ENCODE data around the gene CARF.
"Not testable (repeated sequence)": the region's sequence is repeated elsewhere in the genome, so short reads cannot be mapped to it uniquely, and the experiment has no call there.

CARF gene

GRCh38 chr2:202938960-202939359 lies 26.9 kb downstream of the CARF start:
- DNase-seq (ENCODE audit: low read depth), result no peak

GRCh38 chr2:202941771-202942170 lies 29.7 kb downstream of the CARF start:
- DNase-seq (ENCODE audit: low read depth), result no peak

- DNase-seq (ENCODE audit: low read depth), result no peak
Measured at GRCh38 chr2:202944408-202944807, 32.3 kb downstream of the CARF start.

GRCh38 chr2:202944816-202945215 lies 32.7 kb downstream of the CARF start:
- no peak for DNase-seq (ENCODE audit: low read depth)

GRCh38 chr2:202945497-202945896 lies 33.4 kb downstream of the CARF start:
- DNase-seq (ENCODE audit: low read depth), result no peak

GRCh38 chr2:202949333-202949732 lies 37.3 kb downstream of the CARF start:
- DNase-seq (ENCODE audit: low read depth), result not testable (repeated sequence)

- DNase-seq (ENCODE audit: low read depth), result no peak
Measured at GRCh38 chr2:202950592-202950991, 38.5 kb downstream of the CARF start.

GRCh38 chr2:202960524-202960923 lies 48.4 kb downstream of the CARF start:
- no peak for DNase-seq (ENCODE audit: low read depth)

GRCh38 chr2:202963712-202964111 lies 51.6 kb downstream of the CARF start:
- no peak for DNase-seq (ENCODE audit: low read depth)

- DNase-seq (ENCODE audit: low read depth), result peak; percentile 6
Measured at GRCh38 chr2:202965810-202966460, 53.9 kb downstream of the CARF start.

GRCh38 chr2:202969404-202969803 lies 57.3 kb downstream of the CARF start:
- DNase-seq (ENCODE audit: low read depth), result not testable (repeated sequence)

GRCh38 chr2:202976809-202977208 lies 64.7 kb downstream of the CARF start:
- DNase-seq (ENCODE audit: low read depth), result no peak

- no peak for DNase-seq (ENCODE audit: low read depth)
Measured at GRCh38 chr2:202982779-202983491, 70.9 kb downstream of the CARF start.

- DNase-seq (ENCODE audit: low read depth), result no peak
Measured at GRCh38 chr2:202989749-202990148, 77.7 kb downstream of the CARF start.

- DNase-seq (ENCODE audit: low read depth), result no peak
Measured at GRCh38 chr2:202990501-202990900, 78.4 kb downstream of the CARF start.

- DNase-seq (ENCODE audit: low read depth), result not testable (repeated sequence)
Measured at GRCh38 chr2:202997113-202997512, 85.0 kb downstream of the CARF start.

- no peak for DNase-seq (ENCODE audit: low read depth)
Measured at GRCh38 chr2:203002054-203002821, 90.2 kb downstream of the CARF start.

- DNase-seq (ENCODE audit: low read depth), result no peak
Measured at GRCh38 chr2:203003716-203004115, 91.6 kb downstream of the CARF start.

- peak; percentile 95 for DNase-seq (ENCODE audit: low read depth)
Measured at GRCh38 chr2:203014456-203015199, 102.6 kb downstream of the CARF start, which contains the start of gene NBEAL1. NBEAL1 (plus strand) TSS chr2:203014875; CDS start chr2:203016385, 1,510 bp downstream.

- DNase-seq (ENCODE audit: low read depth), result no peak
Measured at GRCh38 chr2:203016716-203017115, 104.6 kb downstream of the CARF start.

- DNase-seq (ENCODE audit: low read depth), result no peak
Measured at GRCh38 chr2:203018181-203018580, 106.1 kb downstream of the CARF start.

- no peak for DNase-seq (ENCODE audit: low read depth)
Measured at GRCh38 chr2:203019142-203019541, 107.1 kb downstream of the CARF start.
